ENCODE measurements around the gene INAFM1. TPM values are rescaled to one million over a fixed set of nuclear protein-coding genes. Genes with fewer than 3 reads are reported as not detected.
"Not testable (repeated sequence)": the region's sequence is repeated elsewhere in the genome, so short reads cannot be mapped to it uniquely, and the experiment has no call there.

INAFM1 gene
- total RNA-seq, 2 experiments from 2014 or later = 5.0 to 7.6 TPM

- no peak for TF ChIP-seq CTCF (conservative IDR thresholded peaks at IDR 0.05; ENCODE audit: low read length)
- TF ChIP-seq EZH2phosphoT487 (IDR thresholded peaks at IDR 0.05; ENCODE audit: borderline replicate concordance, low read depth, low read length) = no peak
- no TSS peak for BruUV-seq (replicated peaks)
- CTCF ChIA-PET (ENCODE audit: unreplicated experiment) = interaction anchor here (0.6 kb wide), 1 partner anchor 20 kb away, joined by 3 read pairs; no protein-coding TSS in a partner anchor
Measured at GRCh38 chr19:47275791-47276461, 1.2 kb downstream of the INAFM1 start.

GRCh38 chr19:47276513-47276912, 1.8 kb downstream of the INAFM1 start:
- DNase-seq (ENCODE audit: low spot score); H3K9me3 ChIP-seq (ENCODE audit: low read length); BruUV-seq (replicated peaks); H3K79me2 ChIP-seq (ENCODE audit: insufficient read depth, low read depth, low read length); H3K9me2 ChIP-seq (ENCODE audit: insufficient read depth, low read length); H2AFZ ChIP-seq (ENCODE audit: low read length); intact Hi-C loops (cut with micrococcal nuclease; ENCODE audit: unreplicated experiment); H3K4me3 ChIP-seq (ENCODE audit: low read depth, low read length, poor library complexity, severe bottlenecking); H3K4me2 ChIP-seq (ENCODE audit: low read length); H3K27ac ChIP-seq (ENCODE audit: low read depth, low read length, poor library complexity, severe bottlenecking); H4K20me1 ChIP-seq (ENCODE audit: insufficient read depth, low read length): not testable (repeated sequence)
- Histone ChIP-seq H3K4me1 (ENCODE audit: insufficient read depth, low read length, poor library complexity, severe bottlenecking) (peaks cover 21% of the 10 kb centered on the region), H3K36me3 (ENCODE audit: insufficient read depth, low read length) (peaks cover 15% of the 10 kb centered on the region; the same call in 1 of the 2 replicates)
- CTCF ChIA-PET (ENCODE audit: unreplicated experiment) = interaction anchor here (0.6 kb wide), 1 partner anchor 21 kb away, joined by 3 read pairs; no protein-coding TSS in a partner anchor
- POLR2A ChIA-PET = interaction anchor here (1.6 kb wide), 1 partner anchor 10 kb away, joined by 4 read pairs; no protein-coding TSS in a partner anchor

More at GRCh38 chr19:47275791-47276461, 1.2 kb downstream of the INAFM1 start:
- H2AFZ ChIP-seq (ENCODE audit: low read length) = no peak overlapping the region
- H3K9me3 ChIP-seq (ENCODE audit: low read length) = no peaks in the 10 kb centered on the region
- peaks cover 21% of the 10 kb centered on the region; the same call in 1 of the 2 replicates for H3K36me3 ChIP-seq (ENCODE audit: insufficient read depth, low read length)
- H3K4me1 ChIP-seq (ENCODE audit: insufficient read depth, low read length, poor library complexity, severe bottlenecking) = peaks cover 21% of the 10 kb centered on the region
- no peak for DNase-seq (ENCODE audit: low spot score)
- POLR2A ChIA-PET = interaction anchor here (1.6 kb wide), 1 partner anchor 11 kb away, joined by 4 read pairs; no protein-coding TSS in a partner anchor
- no peaks in the 10 kb centered on the region for H3K79me2 ChIP-seq (ENCODE audit: insufficient read depth, low read depth, low read length)
- intact Hi-C loops (cut with micrococcal nuclease; ENCODE audit: unreplicated experiment) = no loop called here
- no peaks in the 10 kb centered on the region for H4K20me1 ChIP-seq (ENCODE audit: insufficient read depth, low read length)
- H3K27ac ChIP-seq (ENCODE audit: low read depth, low read length, poor library complexity, severe bottlenecking) = no peak overlapping the region
- H3K4me2 ChIP-seq (ENCODE audit: low read length) = peak overlapping the region; percentile 84
- no peaks in the 10 kb centered on the region for H3K9me2 ChIP-seq (ENCODE audit: insufficient read depth, low read length)
- no peak overlapping the region for H3K4me3 ChIP-seq (ENCODE audit: low read depth, low read length, poor library complexity, severe bottlenecking)

- H3K4me1 ChIP-seq (ENCODE audit: insufficient read depth, low read length, poor library complexity, severe bottlenecking) = peaks cover 17% of the 10 kb centered on the region
- no peak overlapping the region for H3K27ac ChIP-seq (ENCODE audit: low read depth, low read length, poor library complexity, severe bottlenecking)
- no peak overlapping the region for H2AFZ ChIP-seq (ENCODE audit: low read length)
- no peaks in the 10 kb centered on the region for H3K9me3 ChIP-seq (ENCODE audit: low read length)
- BruUV-seq (replicated peaks) = no TSS peak
- H3K36me3 ChIP-seq (ENCODE audit: insufficient read depth, low read length) = peaks cover 17% of the 10 kb centered on the region; the same call in 1 of the 2 replicates
- DNase-seq (ENCODE audit: low spot score) = peak; percentile 49
- H3K9me2 ChIP-seq (ENCODE audit: insufficient read depth, low read length) = no peaks in the 10 kb centered on the region
- H3K4me2 ChIP-seq (ENCODE audit: low read length) = no peak overlapping the region
- no peaks in the 10 kb centered on the region for H4K20me1 ChIP-seq (ENCODE audit: insufficient read depth, low read length)
- H3K4me3 ChIP-seq (ENCODE audit: low read depth, low read length, poor library complexity, severe bottlenecking) = no peak overlapping the region
- POLR2A ChIA-PET = no interaction called here
- TF ChIP-seq EZH2phosphoT487 (IDR thresholded peaks at IDR 0.05; ENCODE audit: borderline replicate concordance, low read depth, low read length) (no peak), CTCF (conservative IDR thresholded peaks at IDR 0.05; ENCODE audit: low read length) (peak; percentile 70)
- CTCF ChIA-PET (ENCODE audit: unreplicated experiment) = no interaction called here
- intact Hi-C loops (cut with micrococcal nuclease; ENCODE audit: unreplicated experiment) = no loop called here
- no peaks in the 10 kb centered on the region for H3K79me2 ChIP-seq (ENCODE audit: insufficient read depth, low read depth, low read length)
Measured at GRCh38 chr19:47280183-47280797, 5.6 kb downstream of the INAFM1 start.

Measured in OCI-LY7 (cell line).